HG03135 (cell line): ENCODE results near the gene TRIM54.

ENCODE experiments used
- ATAC-seq: cut with Tn5 transposase; IDR thresholded peaks from one replicate; pipeline ENCODE4 v1.9.1; 2021; ENCODE audit warnings: mild to moderate bottlenecking, moderate library complexity; ENCODE audit not compliant: unreplicated experiment

TRIM54 gene, protein sequence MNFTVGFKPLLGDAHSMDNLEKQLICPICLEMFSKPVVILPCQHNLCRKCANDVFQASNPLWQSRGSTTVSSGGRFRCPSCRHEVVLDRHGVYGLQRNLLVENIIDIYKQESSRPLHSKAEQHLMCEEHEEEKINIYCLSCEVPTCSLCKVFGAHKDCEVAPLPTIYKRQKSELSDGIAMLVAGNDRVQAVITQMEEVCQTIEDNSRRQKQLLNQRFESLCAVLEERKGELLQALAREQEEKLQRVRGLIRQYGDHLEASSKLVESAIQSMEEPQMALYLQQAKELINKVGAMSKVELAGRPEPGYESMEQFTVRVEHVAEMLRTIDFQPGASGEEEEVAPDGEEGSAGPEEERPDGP

DNA sequence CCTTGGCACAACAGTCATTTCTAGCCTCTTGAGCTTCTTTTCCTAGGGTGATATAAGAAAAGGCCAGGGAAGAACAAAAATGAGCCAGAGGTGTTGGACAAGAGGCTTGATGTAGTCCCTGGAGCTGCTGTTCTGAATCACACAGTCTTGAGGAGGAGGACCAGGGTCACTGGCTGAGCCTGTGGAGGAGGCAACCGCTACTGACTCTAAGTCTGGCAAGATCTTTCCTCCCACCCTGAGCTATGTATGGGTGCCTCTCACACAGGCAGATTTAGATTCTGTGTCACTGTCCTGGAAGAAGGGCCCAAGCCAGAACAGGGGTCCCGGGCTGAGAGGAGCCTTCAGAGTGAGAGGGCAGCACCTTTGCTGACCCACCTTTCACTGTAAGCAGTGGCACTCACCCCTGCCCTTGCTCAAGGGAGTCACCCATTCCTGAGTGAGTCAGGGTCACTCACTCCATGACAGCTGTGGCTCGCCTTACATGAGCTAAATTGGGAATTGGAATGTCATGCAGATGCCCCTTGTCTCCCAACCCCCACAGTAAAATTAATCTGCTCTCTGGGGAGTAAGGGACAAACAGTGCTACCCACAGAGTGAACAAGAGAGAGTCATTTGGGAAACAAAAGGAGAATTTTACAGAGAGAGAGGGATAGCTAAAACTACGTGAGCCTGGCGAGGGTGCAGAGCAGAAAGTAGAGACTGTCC, at the start of gene TRIM54:
TSS of gene TRIM54 (plus strand) at position 575 of the 705 bp plus-strand sequence. CDS start 303 bp downstream, outside the sequence.
- no peak for ATAC-seq

- no peak for ATAC-seq
These were observed 48.9 kb upstream of the TRIM54 start for GRCh38 chr2:27233341-27233740.

- ATAC-seq, result no peak
These were observed 46.1 kb upstream of the TRIM54 start for GRCh38 chr2:27236136-27236535.

DNA sequence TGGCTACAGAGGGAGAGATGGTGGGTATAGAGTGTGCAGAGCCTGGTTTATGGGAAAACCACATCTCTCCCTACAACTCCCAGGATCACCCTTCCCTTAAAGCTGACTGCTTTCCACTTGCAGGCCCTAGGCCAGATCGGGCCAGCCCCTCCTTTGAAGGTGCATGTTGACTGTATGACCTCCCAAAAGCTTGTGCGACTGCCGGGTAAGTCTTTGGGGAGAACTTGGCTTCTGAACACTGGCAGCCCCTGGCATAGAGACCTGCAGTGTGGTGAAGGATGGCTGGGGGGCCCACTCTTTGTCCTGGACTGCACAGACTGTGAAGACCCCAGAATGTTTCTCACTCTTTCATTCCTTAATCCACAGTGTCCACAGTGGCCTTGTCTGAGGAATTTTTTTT, 45.6 kb upstream of the TRIM54 start:
- ATAC-seq, result no peak

DNA sequence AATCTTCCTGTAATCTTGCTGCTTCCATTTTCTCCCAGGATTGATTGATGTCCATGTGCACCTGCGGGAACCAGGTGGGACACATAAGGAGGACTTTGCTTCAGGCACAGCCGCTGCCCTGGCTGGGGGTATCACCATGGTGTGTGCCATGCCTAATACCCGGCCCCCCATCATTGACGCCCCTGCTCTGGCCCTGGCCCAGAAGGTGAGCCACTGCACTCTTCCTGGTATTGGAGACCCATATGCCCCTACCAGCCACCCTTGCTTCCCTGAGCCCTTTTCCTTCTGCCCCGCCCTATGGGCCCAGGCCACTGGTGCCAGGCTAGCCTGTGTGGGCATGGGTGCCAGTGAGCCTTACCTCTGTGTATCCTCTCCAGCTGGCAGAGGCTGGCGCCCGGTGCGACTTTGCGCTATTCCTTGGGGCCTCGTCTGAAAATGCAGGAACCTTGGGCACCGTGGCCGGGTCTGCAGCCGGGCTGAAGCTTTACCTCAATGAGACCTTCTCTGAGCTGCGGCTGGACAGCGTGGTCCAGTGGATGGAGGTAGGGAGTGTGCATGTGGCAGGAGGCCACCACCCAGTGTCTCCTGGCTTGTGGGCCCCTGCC, 44.8 kb upstream of the TRIM54 start:
- ATAC-seq, result no peak

DNA sequence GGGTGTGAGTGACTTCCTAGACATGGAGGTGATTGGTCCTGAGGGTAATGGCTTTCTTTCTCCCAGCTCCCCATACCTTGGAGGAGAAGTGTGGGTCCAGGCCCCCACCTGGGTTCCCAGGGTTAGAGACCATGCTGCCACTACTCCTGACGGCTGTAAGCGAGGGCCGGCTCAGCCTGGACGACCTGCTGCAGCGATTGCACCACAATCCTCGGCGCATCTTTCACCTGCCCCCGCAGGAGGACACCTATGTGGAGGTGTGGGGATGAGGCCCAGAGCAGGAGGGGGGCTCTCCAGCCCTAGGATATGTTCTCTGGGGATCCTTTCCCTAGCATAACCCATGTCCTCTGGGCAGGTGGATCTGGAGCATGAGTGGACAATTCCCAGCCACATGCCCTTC, 43.3 kb upstream of the TRIM54 start:
- ATAC-seq, result no peak

- ATAC-seq, result no peak
These were observed 41.8 kb upstream of the TRIM54 start for GRCh38 chr2:27240406-27240805.

DNA sequence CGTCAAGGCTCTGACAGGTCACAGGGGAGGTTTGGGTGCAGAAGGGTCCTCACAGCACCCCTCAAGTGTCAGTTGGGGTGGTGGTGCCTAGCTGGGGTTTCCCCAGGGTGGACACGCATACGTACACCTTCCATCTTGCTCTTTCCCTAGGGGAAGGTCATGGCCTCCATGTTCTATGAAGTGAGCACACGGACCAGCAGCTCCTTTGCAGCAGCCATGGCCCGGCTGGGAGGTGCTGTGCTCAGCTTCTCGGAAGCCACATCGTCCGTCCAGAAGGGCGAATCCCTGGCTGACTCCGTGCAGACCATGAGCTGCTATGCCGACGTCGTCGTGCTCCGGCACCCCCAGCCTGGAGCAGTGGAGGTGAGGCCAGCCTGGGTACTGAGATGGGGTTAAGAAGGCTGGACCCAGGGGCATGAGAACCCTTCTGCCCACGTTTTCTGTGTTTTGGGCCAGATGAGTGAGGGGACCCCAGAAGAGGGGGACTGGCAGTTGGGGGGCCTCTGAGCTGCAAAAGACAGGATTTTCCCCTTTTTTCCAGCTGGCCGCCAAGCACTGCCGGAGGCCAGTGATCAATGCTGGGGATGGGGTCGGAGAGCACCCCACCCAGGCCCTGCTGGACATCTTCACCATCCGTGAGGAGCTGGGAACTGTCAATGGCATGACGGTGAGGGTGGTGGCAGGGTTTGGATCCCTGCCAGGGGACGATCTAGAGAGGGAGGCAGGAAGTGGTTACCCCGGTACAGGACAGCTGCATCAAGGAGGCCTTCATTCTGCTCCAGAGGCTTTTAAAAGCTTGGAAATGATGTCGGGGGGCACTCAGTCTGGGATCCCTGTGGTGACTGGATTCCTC, 40.2 kb upstream of the TRIM54 start:
- no peak for ATAC-seq

DNA sequence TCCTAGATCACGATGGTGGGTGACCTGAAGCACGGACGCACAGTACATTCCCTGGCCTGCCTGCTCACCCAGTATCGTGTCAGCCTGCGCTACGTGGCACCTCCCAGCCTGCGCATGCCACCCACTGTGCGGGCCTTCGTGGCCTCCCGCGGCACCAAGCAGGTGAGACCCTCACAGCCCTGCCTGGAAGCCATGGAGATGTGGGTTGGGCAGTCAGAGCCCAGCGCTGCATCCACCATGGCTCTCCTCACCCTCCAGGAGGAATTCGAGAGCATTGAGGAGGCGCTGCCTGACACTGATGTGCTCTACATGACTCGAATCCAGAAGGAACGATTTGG, 39.6 kb upstream of the TRIM54 start:
- ATAC-seq, result no peak

DNA sequence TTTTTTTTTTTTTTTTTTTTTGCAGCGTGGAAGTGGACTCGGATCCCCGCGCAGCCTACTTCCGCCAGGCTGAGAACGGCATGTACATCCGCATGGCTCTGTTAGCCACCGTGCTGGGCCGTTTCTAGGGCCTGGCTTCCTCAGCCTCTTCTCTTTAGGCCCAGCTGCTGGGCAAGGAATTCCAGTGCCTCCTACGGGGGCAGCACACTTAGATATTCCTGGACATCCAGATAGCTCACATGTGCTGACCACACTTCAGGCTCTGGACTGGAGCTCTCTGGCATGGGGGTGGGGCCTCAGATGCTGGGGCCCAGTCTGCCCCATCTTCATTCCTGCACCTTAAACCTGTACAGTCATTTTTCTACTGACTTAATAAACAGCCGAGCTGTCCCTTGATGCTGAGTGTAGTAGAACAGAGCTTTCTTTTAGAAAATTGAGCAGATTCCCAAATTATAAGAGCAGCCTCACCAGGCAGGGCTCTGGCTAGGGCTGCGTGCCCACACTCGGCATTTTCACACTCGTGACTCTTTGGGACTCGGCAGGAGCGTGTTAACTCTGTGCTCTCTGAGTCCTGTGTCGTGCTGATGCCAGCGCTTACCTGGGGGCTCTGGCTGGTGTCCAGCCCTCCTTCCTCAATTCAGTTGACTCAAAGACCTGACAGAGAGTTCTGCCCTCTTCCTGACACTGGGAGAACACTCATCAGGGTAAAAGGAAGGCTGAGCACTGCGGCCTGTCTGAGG, 38.7 kb upstream of the TRIM54 start:
- ATAC-seq, result no peak

DNA sequence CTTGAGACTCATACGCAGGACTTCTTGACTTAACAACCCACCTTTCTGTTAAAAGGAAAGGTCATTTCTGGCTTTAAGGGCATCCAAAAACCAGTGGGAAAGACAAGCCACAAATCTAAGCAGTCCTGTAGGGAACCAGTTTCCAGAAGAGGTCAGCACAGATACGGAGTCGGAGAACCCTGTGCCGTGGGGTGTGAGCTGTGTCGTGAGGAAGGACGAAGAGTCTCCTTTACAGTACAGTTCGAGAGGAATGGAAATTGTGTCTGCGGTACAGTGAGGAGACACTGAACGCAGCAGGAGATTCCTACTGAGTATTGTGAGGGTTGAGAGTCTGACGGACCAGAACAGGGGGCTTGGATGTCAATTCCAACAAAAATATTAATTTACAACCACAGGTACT, 37.1 kb upstream of the TRIM54 start:
- no peak for ATAC-seq

DNA sequence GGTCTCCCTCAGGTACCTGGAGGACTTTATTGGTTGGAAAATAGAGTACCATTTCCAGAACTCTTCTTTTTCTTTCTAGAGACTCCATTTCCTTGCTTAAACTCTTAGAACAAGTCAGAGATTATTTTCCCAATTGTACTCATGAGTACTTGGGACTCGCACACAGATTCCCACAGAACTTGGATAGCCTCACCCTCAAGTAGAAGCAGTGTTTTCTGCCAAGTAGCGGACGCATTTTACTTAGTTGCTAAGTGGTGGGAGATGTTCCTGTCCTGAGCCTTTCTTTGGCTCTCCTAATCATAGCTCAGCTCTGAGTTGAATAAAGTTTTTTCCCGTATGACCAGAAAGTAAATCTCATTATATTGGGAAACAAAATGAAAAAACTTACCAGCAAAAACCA, 36.6 kb upstream of the TRIM54 start:
- no peak for ATAC-seq

GRCh38 chr2:27247893-27248292, 34.3 kb upstream of the TRIM54 start:
- no peak for ATAC-seq

DNA sequence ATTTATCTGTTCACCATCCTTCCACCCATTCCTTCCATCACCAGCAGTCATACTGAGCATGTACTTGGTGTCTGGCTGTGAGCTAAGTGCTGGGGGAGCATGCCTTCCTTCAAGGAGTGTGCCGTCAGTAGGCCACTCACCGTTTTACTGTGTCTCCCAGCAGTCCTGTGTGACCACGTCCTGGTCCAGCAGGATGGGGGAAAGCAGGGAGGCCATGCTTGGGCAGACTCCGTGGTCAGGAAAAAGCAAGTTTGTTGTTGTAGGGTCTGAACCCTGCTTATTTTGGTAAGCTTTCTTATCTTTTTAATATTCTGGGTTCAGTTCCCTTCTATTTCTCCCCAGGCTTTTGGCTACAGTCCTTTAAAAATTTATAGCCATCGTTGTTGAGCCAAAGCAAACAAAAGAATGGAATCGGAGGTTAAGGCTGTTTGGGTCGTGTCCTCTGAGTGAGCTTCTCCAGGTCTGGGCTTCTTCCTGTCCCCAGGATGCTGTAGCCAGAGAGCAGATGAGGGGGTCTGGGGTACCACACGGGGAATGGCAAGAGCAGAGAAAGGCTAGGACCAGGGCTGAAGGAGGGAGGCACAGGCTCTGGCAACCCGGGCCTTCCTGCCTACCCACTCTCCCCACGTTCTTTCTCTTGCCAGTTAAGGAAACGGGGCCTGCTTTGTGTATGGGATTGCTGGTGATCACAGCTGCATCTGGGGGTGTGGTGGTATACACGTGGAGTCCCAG, 32.9 kb upstream of the TRIM54 start:
- no peak for ATAC-seq

- no peak for ATAC-seq
These were observed 32.2 kb upstream of the TRIM54 start for GRCh38 chr2:27249891-27250651.

DNA sequence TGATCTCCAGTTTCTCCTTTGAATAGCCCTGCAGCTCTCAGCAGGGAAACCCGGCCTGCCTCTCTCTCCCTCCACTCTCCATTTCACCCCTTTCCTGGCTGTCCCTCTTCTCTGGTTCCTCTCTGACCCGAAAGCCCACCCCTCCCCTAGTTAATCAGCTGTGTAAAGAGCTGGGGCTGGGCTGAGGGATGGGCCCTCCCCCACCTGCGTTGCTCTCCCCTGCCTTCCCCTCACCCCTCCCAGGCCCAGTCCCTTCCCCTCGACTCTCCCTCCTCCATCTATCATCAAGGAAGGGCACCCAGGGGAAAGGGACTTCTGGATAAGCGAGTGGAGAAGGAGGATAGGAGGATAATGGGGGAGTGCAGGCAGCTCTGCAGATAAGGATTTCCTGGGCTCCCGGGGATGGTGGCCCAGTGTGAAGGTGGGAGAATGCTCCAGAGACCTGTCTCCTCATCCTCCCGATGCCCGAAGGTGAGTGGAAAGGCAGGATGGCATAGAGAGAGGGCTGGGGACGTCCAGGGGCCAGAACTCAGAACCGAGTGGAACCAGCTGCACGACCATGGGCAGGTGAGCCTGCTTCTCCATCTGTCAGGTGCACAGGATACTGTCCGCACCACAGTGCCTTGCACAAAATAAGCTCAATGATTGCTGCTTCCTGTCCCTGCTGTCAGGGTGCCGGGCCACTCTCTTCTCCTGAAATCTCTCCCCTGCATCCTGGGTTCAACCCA, 31.4 kb upstream of the TRIM54 start:
- ATAC-seq, result no peak

GRCh38 chr2:27251766-27252165, 30.5 kb upstream of the TRIM54 start:
- no peak for ATAC-seq

DNA sequence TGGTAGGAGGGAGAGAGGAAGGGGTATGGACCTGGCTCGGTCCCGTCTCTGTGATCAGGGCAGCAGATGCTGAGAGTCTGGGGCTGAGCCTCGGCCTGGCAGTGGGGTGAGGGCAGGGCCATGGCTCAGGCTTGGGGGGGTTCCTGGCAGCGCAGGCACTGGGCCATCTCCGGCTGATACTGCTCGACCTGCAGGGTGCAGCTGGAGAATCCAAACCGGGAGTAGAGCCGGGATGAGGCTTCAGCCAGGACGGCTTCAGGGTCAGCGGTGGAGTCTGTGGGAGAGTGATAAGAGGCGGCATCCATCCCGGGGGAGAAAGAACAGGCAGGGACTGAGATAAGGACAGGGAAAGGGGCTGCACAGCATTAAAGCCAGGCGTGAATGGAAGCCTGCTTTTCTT, 27.0 kb upstream of the TRIM54 start:
- ATAC-seq, result no peak

DNA sequence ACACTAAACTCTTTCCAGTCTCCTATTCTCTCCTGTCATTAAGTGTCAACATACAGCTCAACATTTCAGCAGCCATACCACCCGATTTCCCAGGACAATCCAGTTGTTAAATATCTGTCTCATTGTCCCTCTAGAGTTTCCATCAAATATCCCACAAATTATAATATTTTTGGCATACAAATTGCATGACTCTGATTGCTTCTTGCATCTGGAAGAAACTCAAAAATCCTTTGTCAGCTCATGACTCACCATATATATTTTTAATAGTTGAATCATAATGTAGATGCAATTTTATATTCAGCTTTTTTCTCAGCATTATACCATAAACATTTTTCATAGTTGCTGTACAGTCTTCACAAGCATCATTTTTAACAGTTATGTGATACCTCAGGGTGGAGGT, 26.6 kb upstream of the TRIM54 start:
- ATAC-seq, result no peak
